Parathyroid adenoma (tissue), 2 donors: ENCODE results near the gene AKNA.

Experiments
- H2AFZ ChIP-seq: fragments of 300-600 bp; sonication (generic); one replicate; pipeline ENCODE4 v1.7.0; 2017; ENCODE audit warnings: antibody characterized with exemption, mild to moderate bottlenecking
- H3K27ac ChIP-seq: fragments of 300-600 bp; sonication (generic); one replicate; pipeline ENCODE4 v1.7.0; 2017
- H3K27me3 ChIP-seq: fragments of 300-600 bp; sonication (generic); one replicate; pipeline ENCODE4 v1.7.0; 2017; ENCODE audit warnings: low read length; ENCODE audit not compliant: control insufficient read depth, insufficient read depth
- H3K36me3 ChIP-seq: fragments of 300-600 bp; sonication (generic); one replicate; pipeline ENCODE4 v1.7.0; 2017; ENCODE audit warnings: low read length; ENCODE audit not compliant: control insufficient read depth, insufficient read depth
- H3K4me1 ChIP-seq: fragments of 300-600 bp; sonication (generic); one replicate; pipeline ENCODE4 v1.7.0; 2017; ENCODE audit warnings: control low read depth
- H3K4me2 ChIP-seq: fragments of 300-600 bp; sonication (generic); one replicate; pipeline ENCODE4 v1.7.0; 2017; ENCODE audit warnings: low read length
- H3K4me3 ChIP-seq: fragments of 300-600 bp; sonication (generic); one replicate; pipeline ENCODE4 v1.7.0; 2017; ENCODE audit warnings: low read depth, low read length
- H3K79me2 ChIP-seq: fragments of 300-600 bp; sonication (generic); one replicate; pipeline ENCODE4 v1.7.0; 2017; ENCODE audit warnings: control low read depth
- H3K9ac ChIP-seq: fragments of 300-600 bp; sonication (generic); one replicate; pipeline ENCODE4 v1.7.0; 2017; ENCODE audit warnings: mild to moderate bottlenecking
- H3K9me3 ChIP-seq: fragments of 300-600 bp; sonication (generic); one replicate; pipeline ENCODE4 v1.7.0; 2017; ENCODE audit warnings: low read length; ENCODE audit not compliant: control insufficient read depth
- CTCF ChIP-seq: fragments of 300-600 bp; sonication (generic); IDR thresholded peaks from one replicate; pipeline ENCODE4 v1.7.0; 2017; ENCODE audit warnings: antibody characterized with exemption, mild to moderate bottlenecking
- donor health status: primary hyperparathyroidism.

The AKNA gene

DNA sequence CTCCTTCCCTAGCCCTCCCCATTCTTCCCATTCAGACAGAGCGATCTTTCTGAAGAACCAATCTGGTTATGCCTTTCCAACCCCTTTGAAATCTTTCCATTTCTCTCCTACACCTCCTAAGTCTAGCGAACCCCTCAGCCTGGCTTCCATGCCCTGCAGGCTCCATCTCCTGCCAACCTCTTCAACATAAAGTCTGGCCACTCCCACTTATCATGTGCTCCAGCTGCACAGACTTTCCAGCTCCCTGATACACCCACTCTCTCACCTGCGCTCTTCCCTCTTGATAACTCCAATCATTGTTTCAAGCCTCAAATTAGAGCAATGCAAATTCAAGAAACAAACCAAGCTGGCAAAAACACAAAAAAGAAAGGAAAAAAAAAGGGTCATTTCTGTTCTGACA is 68.6 kb downstream of the AKNA start:
- Histone ChIP-seq H3K27me3 (no peaks in the 10 kb centered on the region), H3K4me1 (no peaks in the 10 kb centered on the region), H3K4me3 (no peak overlapping the region), H2AFZ (no peak overlapping the region), H3K9ac (no peak overlapping the region), H3K9me3 (no peaks in the 10 kb centered on the region), H3K36me3 (no peaks in the 10 kb centered on the region), H3K79me2 (no peaks in the 10 kb centered on the region), H3K27ac (no peak overlapping the region), H3K4me2 (no peak overlapping the region)
- TF ChIP-seq CTCF: no peak

- Histone ChIP-seq H3K36me3 (no peaks in the 10 kb centered on the region), H3K4me2 (no peak overlapping the region), H3K27ac (no peak overlapping the region), H3K4me3 (no peak overlapping the region), H3K9ac (no peak overlapping the region), H3K9me3 (no peaks in the 10 kb centered on the region), H3K27me3 (no peaks in the 10 kb centered on the region), H3K79me2 (no peaks in the 10 kb centered on the region), H2AFZ (no peak overlapping the region), H3K4me1 (no peaks in the 10 kb centered on the region)
- TF ChIP-seq CTCF: no peak
Measured at GRCh38 chr9:114318416-114318815, 69.4 kb downstream of the AKNA start.

DNA sequence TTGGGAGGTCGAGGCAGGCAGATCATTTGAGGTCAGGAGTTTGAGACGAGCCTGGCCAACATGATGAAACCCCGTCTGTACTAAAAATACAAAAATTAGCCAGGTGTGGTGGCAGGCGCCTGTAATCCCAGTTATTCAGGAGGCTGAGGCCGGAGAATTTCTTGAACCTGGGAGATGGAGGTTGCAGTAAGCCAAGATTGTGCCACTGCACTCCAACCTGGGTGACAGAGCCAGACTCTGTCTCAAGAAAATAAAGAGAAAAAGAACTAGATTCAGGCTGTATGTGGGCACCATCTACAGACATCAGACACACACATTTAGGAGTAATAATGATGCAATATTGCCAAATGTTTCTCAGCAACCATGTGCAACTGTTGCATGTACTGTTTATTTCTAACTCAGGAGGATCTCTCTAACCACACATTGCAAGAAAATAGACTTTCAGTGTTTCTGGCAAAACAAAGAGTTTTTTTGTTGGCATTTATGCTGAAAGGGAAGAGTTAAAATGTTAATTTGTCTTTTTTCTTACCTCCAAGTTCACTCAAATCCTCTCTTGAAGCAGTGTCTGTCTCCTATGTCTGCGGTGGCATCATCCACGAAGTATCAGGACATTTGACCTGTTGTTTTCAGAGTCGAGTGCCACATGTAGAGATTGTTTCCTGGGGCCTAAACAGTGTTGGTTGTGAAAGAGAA is 70.0 kb downstream of the AKNA start:
- TF ChIP-seq CTCF: no peak
- Histone ChIP-seq H3K27ac (no peak overlapping the region), H3K4me2 (no peak overlapping the region), H3K79me2 (no peaks in the 10 kb centered on the region), H3K36me3 (no peaks in the 10 kb centered on the region), H2AFZ (no peak overlapping the region), H3K27me3 (no peaks in the 10 kb centered on the region), H3K4me1 (no peaks in the 10 kb centered on the region), H3K9ac (no peak overlapping the region), H3K4me3 (no peak overlapping the region), H3K9me3 (no peaks in the 10 kb centered on the region)

GRCh38 chr9:114316605-114317230 is 71.1 kb downstream of the AKNA start:
- H2AFZ ChIP-seq: no peak overlapping the region
- H3K79me2 ChIP-seq: no peaks in the 10 kb centered on the region
- H3K36me3 ChIP-seq: no peaks in the 10 kb centered on the region
- no peaks in the 10 kb centered on the region for H3K9me3 ChIP-seq
- H3K4me1 ChIP-seq: no peaks in the 10 kb centered on the region
- no peaks in the 10 kb centered on the region for H3K27me3 ChIP-seq
- no peak overlapping the region for H3K4me2 ChIP-seq
- no peak overlapping the region for H3K9ac ChIP-seq
- TF ChIP-seq CTCF: no peak
- no peak overlapping the region for H3K4me3 ChIP-seq
- H3K27ac ChIP-seq: no peak overlapping the region
